ENCODE measurements around the gene TMED8. TPM values are rescaled to one million over a fixed set of nuclear protein-coding genes. Genes with fewer than 3 reads are reported as not detected.
"Not testable (repeated sequence)": the region's sequence is repeated elsewhere in the genome, so short reads cannot be mapped to it uniquely, and the experiment has no call there.

Gene TMED8
- total RNA-seq (10 to 100 TPM; 16.8 to 28.5 TPM), polyA plus RNA-seq (ENCODE audit: insufficient read length in 2 of 2) (10 to 100 TPM; 19.3 to 22.5 TPM)
- long read RNA-seq, donor 1, full-length matches to known transcripts: 1 of 1 reads
- long read RNA-seq, donor 1, partial matches to known transcripts: 0 of 1 reads
- long read RNA-seq, donor 1, other reads (novel, unspliced or antisense): 0 of 1 reads
- long read RNA-seq, donor 2, full-length matches to known transcripts: 2 of 2 reads
- long read RNA-seq, donor 2, partial matches to known transcripts: 0 of 2 reads
- long read RNA-seq, donor 2, other reads (novel, unspliced or antisense): 0 of 2 reads
- long read RNA-seq, donor 3, full-length matches to known transcripts: 1 of 1 reads
- long read RNA-seq, donor 3, partial matches to known transcripts: 0 of 1 reads
- long read RNA-seq, donor 3, other reads (novel, unspliced or antisense): 0 of 1 reads
- long read RNA-seq, donor 4, full-length matches to known transcripts: 1 of 1 reads
- long read RNA-seq, donor 4, partial matches to known transcripts: 0 of 1 reads
- long read RNA-seq, donor 4, other reads (novel, unspliced or antisense): 0 of 1 reads

- H3K9me3 ChIP-seq (ENCODE audit: control insufficient read depth, insufficient read depth, low read length): no peaks in the 10 kb centered on the region
- peak within 1 kb of the TSS; percentile 93 for H3K27ac ChIP-seq (ENCODE audit: low read depth, low read length)
- no peaks in the 10 kb centered on the region for H3K36me3 ChIP-seq (ENCODE audit: control insufficient read depth, insufficient read depth, low read length)
- H3K4me1 ChIP-seq (ENCODE audit: control insufficient read depth, insufficient read depth, low read length): peaks cover 9% of the 10 kb centered on the region
- H3K4me3 ChIP-seq (ENCODE audit: low read depth, low read length): peak within 1 kb of the TSS; percentile 97
- under 1% methylated on average over 69 of the region's 69 CpGs for WGBS (ENCODE audit: insufficient coverage)
- peak; percentile 75 to 97 (median 84) for DNase-seq (ENCODE audit: low read depth in 4 of 6, low spot score in 6 of 6)
- H3K27me3 ChIP-seq (ENCODE audit: control insufficient read depth, insufficient read depth, low read length): no peaks in the 10 kb centered on the region
These were observed at the start of gene TMED8, which contains the start of gene SAMD15 for GRCh38 chr14:77376771-77377501. Gene TMED8, minus strand, starts transcription at chr14:77377094. Its CDS starts 41 bp downstream, at chr14:77377053. Gene SAMD15, plus strand, starts transcription at chr14:77377379. Its CDS starts 40 bp downstream, at chr14:77377419.

GRCh38 chr14:77426396-77426795 lies 49.5 kb upstream of the TMED8 start:
- no peak for DNase-seq (ENCODE audit: low read depth in 4 of 6, low spot score in 6 of 6)
- Histone ChIP-seq H3K9me3 (ENCODE audit: control insufficient read depth, insufficient read depth, low read length) (no peaks in the 10 kb centered on the region), H3K36me3 (ENCODE audit: control insufficient read depth, insufficient read depth, low read length) (peaks cover 52% of the 10 kb centered on the region), H3K4me1 (ENCODE audit: control insufficient read depth, insufficient read depth, low read length) (no peaks in the 10 kb centered on the region), H3K27ac (ENCODE audit: low read depth, low read length) (no peak overlapping the region), H3K27me3 (ENCODE audit: control insufficient read depth, insufficient read depth, low read length) (no peaks in the 10 kb centered on the region), H3K4me3 (ENCODE audit: low read depth, low read length) (no peak overlapping the region)
- no CpG with 5 or more reads among the region's 3 CpGs for WGBS (ENCODE audit: insufficient coverage)

GRCh38 chr14:77424862-77425261 lies 48.0 kb upstream of the TMED8 start:
- Histone ChIP-seq H3K36me3 (ENCODE audit: control insufficient read depth, insufficient read depth, low read length) (peaks cover 51% of the 10 kb centered on the region), H3K9me3 (ENCODE audit: control insufficient read depth, insufficient read depth, low read length) (peaks cover under 1% of the 10 kb centered on the region), H3K27ac (ENCODE audit: low read depth, low read length) (no peak overlapping the region), H3K4me3 (ENCODE audit: low read depth, low read length) (no peak overlapping the region), H3K4me1 (ENCODE audit: control insufficient read depth, insufficient read depth, low read length) (no peaks in the 10 kb centered on the region), H3K27me3 (ENCODE audit: control insufficient read depth, insufficient read depth, low read length) (no peaks in the 10 kb centered on the region)
- WGBS (ENCODE audit: insufficient coverage): 86% methylated on average over 3 of the region's 3 CpGs
- DNase-seq (ENCODE audit: low read depth in 4 of 6, low spot score in 6 of 6): no peak

GRCh38 chr14:77423423-77423822 lies 46.5 kb upstream of the TMED8 start, which contains the start of gene NOXRED1:
Gene NOXRED1, minus strand, starts transcription at chr14:77423523. Its CDS starts 634 bp downstream, at chr14:77422889.
- H3K27me3 ChIP-seq (ENCODE audit: control insufficient read depth, insufficient read depth, low read length): no peaks in the 10 kb centered on the region
- H3K4me3 ChIP-seq (ENCODE audit: low read depth, low read length): no peak within 1 kb of the TSS
- peaks cover 38% of the 10 kb centered on the region for H3K36me3 ChIP-seq (ENCODE audit: control insufficient read depth, insufficient read depth, low read length)
- no peak within 1 kb of the TSS for H3K27ac ChIP-seq (ENCODE audit: low read depth, low read length)
- peaks cover 4% of the 10 kb centered on the region for H3K9me3 ChIP-seq (ENCODE audit: control insufficient read depth, insufficient read depth, low read length)
- H3K4me1 ChIP-seq (ENCODE audit: control insufficient read depth, insufficient read depth, low read length): no peaks in the 10 kb centered on the region
- no peak for DNase-seq (ENCODE audit: low read depth in 4 of 6, low spot score in 6 of 6)
- no CpG with 5 or more reads among the region's 1 CpG for WGBS (ENCODE audit: insufficient coverage)

- Histone ChIP-seq H3K4me3 (ENCODE audit: low read depth, low read length) (no peak overlapping the region), H3K4me1 (ENCODE audit: control insufficient read depth, insufficient read depth, low read length) (no peaks in the 10 kb centered on the region), H3K27ac (ENCODE audit: low read depth, low read length) (no peak overlapping the region), H3K27me3 (ENCODE audit: control insufficient read depth, insufficient read depth, low read length) (no peaks in the 10 kb centered on the region), H3K36me3 (ENCODE audit: control insufficient read depth, insufficient read depth, low read length) (peaks cover 18% of the 10 kb centered on the region), H3K9me3 (ENCODE audit: control insufficient read depth, insufficient read depth, low read length) (peaks cover 4% of the 10 kb centered on the region)
- DNase-seq (ENCODE audit: low read depth in 4 of 6, low spot score in 6 of 6): no peak
- no CpG with 5 or more reads among the region's 2 CpGs for WGBS (ENCODE audit: insufficient coverage)
These were observed 44.3 kb upstream of the TMED8 start for GRCh38 chr14:77421201-77421600.

GRCh38 chr14:77416836-77417235 lies 39.9 kb upstream of the TMED8 start:
- Histone ChIP-seq H3K27me3 (ENCODE audit: control insufficient read depth, insufficient read depth, low read length) (no peaks in the 10 kb centered on the region), H3K27ac (ENCODE audit: low read depth, low read length) (no peak overlapping the region), H3K4me3 (ENCODE audit: low read depth, low read length) (no peak overlapping the region), H3K4me1 (ENCODE audit: control insufficient read depth, insufficient read depth, low read length) (no peaks in the 10 kb centered on the region), H3K36me3 (ENCODE audit: control insufficient read depth, insufficient read depth, low read length) (no peaks in the 10 kb centered on the region), H3K9me3 (ENCODE audit: control insufficient read depth, insufficient read depth, low read length) (peaks cover 4% of the 10 kb centered on the region)
- no peak for DNase-seq (ENCODE audit: low read depth in 4 of 6, low spot score in 6 of 6)
- 100% methylated on average over 2 of the region's 8 CpGs for WGBS (ENCODE audit: insufficient coverage)

GRCh38 chr14:77416098-77416497 lies 39.2 kb upstream of the TMED8 start:
- no CpG with 5 or more reads among the region's 3 CpGs for WGBS (ENCODE audit: insufficient coverage)
- DNase-seq (ENCODE audit: low read depth in 4 of 6, low spot score in 6 of 6); H3K4me3 ChIP-seq (ENCODE audit: low read depth, low read length); H3K4me1 ChIP-seq (ENCODE audit: control insufficient read depth, insufficient read depth, low read length); H3K36me3 ChIP-seq (ENCODE audit: control insufficient read depth, insufficient read depth, low read length); H3K9me3 ChIP-seq (ENCODE audit: control insufficient read depth, insufficient read depth, low read length); H3K27me3 ChIP-seq (ENCODE audit: control insufficient read depth, insufficient read depth, low read length); H3K27ac ChIP-seq (ENCODE audit: low read depth, low read length): not testable (repeated sequence)

- H3K27me3 ChIP-seq (ENCODE audit: control insufficient read depth, insufficient read depth, low read length); H3K36me3 ChIP-seq (ENCODE audit: control insufficient read depth, insufficient read depth, low read length); H3K9me3 ChIP-seq (ENCODE audit: control insufficient read depth, insufficient read depth, low read length); H3K27ac ChIP-seq (ENCODE audit: low read depth, low read length); H3K4me3 ChIP-seq (ENCODE audit: low read depth, low read length); H3K4me1 ChIP-seq (ENCODE audit: control insufficient read depth, insufficient read depth, low read length); DNase-seq (ENCODE audit: low read depth in 4 of 6, low spot score in 6 of 6): not testable (repeated sequence)
- 100% methylated on average over 1 of the region's 10 CpGs for WGBS (ENCODE audit: insufficient coverage)
These were observed 38.6 kb upstream of the TMED8 start for GRCh38 chr14:77415403-77416030.

GRCh38 chr14:77409131-77409533 lies 32.2 kb upstream of the TMED8 start:
- H3K36me3 ChIP-seq (ENCODE audit: control insufficient read depth, insufficient read depth, low read length): no peaks in the 10 kb centered on the region
- no peak overlapping the region for H3K27ac ChIP-seq (ENCODE audit: low read depth, low read length)
- no peaks in the 10 kb centered on the region for H3K27me3 ChIP-seq (ENCODE audit: control insufficient read depth, insufficient read depth, low read length)
- no peak overlapping the region for H3K4me3 ChIP-seq (ENCODE audit: low read depth, low read length)
- H3K9me3 ChIP-seq (ENCODE audit: control insufficient read depth, insufficient read depth, low read length): no peaks in the 10 kb centered on the region
- WGBS (ENCODE audit: insufficient coverage): no CpG with 5 or more reads among the region's 3 CpGs
- no peak for DNase-seq (ENCODE audit: low read depth in 4 of 6, low spot score in 6 of 6)
- no peaks in the 10 kb centered on the region for H3K4me1 ChIP-seq (ENCODE audit: control insufficient read depth, insufficient read depth, low read length)

All from spinal cord (tissue), 10 donors.